Mesendoderm (in vitro differentiated cells): Measurements from ENCODE around the gene ZCCHC7.
"Not testable (repeated sequence)": the region's sequence is repeated elsewhere in the genome, so short reads cannot be mapped to it uniquely, and the experiment has no call there.

ENCODE experiments used
- DNase-seq: peaks from one replicate; pipeline ENCODE4 v3.0.0; 2013
- H2AK5ac ChIP-seq: 2 replicates; pipeline ENCODE4 v1.6.1; 2013; ENCODE audit warnings: low read length, inconsistent platforms
- H2BK120ac ChIP-seq: 2 replicates; pipeline ENCODE4 v1.6.1; 2013; ENCODE audit warnings: low read depth, mild to moderate bottlenecking, low read length, moderate library complexity, mixed read lengths
- H2BK15ac ChIP-seq: replicated peaks from 2 replicates; pipeline ENCODE4 v1.6.1; 2013; ENCODE audit warnings: low read depth, mild to moderate bottlenecking, moderate library complexity
- H2BK5ac ChIP-seq: 2 replicates; pipeline ENCODE4 v1.6.1; 2013; ENCODE audit warnings: low read length, inconsistent platforms
- H3K18ac ChIP-seq: 2 replicates; pipeline ENCODE4 v1.6.1; 2013; ENCODE audit warnings: mild to moderate bottlenecking, low read length, mixed read lengths
- H3K23ac ChIP-seq: one replicate; pipeline ENCODE4 v1.6.1; 2013; ENCODE audit warnings: low read length
- H3K27ac ChIP-seq: 2 replicates; pipeline ENCODE4 v1.5.1; 2013; ENCODE audit warnings: low read depth, mild to moderate bottlenecking, inconsistent platforms, low read length, moderate library complexity
- H3K27me3 ChIP-seq: 2 replicates; pipeline ENCODE4 v1.6.1; 2013; ENCODE audit warnings: low read length, control low read depth, mild to moderate bottlenecking, inconsistent platforms; ENCODE audit not compliant: insufficient read depth, poor library complexity
- H3K36me3 ChIP-seq: 2 replicates; pipeline ENCODE4 v1.6.1; 2013; ENCODE audit warnings: low read length, inconsistent platforms; ENCODE audit not compliant: control insufficient read depth, insufficient read depth
- H3K4ac ChIP-seq: one replicate; pipeline ENCODE4 v1.6.1; 2013; ENCODE audit warnings: low read depth, mild to moderate bottlenecking, low read length, moderate library complexity
- H3K4me1 ChIP-seq: 2 replicates; pipeline ENCODE4 v1.6.1; 2013; ENCODE audit warnings: low read depth, low read length, inconsistent platforms; ENCODE audit not compliant: control insufficient read depth
- H3K4me2 ChIP-seq: 2 replicates; pipeline ENCODE4 v1.6.1; 2013; ENCODE audit warnings: low read length
- H3K4me3 ChIP-seq: 2 replicates; pipeline ENCODE4 v1.5.1; 2013; ENCODE audit warnings: mild to moderate bottlenecking, low read length
- H3K56ac ChIP-seq: one replicate; pipeline ENCODE4 v1.6.1; 2013; ENCODE audit warnings: low read length
- H3K79me1 ChIP-seq: 2 replicates; pipeline ENCODE4 v1.6.1; 2013; ENCODE audit warnings: low read length, inconsistent platforms
- H3K79me2 ChIP-seq: 2 replicates; pipeline ENCODE4 v1.6.1; 2013; ENCODE audit warnings: mild to moderate bottlenecking, low read length; ENCODE audit not compliant: control insufficient read depth, insufficient read depth
- H3K9ac ChIP-seq: 2 replicates; pipeline ENCODE4 v1.6.1; 2013; ENCODE audit warnings: low read length, inconsistent platforms
- H4K5ac ChIP-seq: one replicate; pipeline ENCODE4 v1.6.1; 2013; ENCODE audit warnings: low read length
- H4K8ac ChIP-seq: one replicate; pipeline ENCODE4 v1.6.1; 2013; ENCODE audit warnings: low read depth, mild to moderate bottlenecking, control low read depth, low read length, moderate library complexity
- WGBS: extraction: QIAGEN DNeasy Blood & Tissue Kit; methylation state at CpG from one replicate; pipeline ENCODE4 v1.1.7; 2013; ENCODE audit warnings: low lambda C conversion rate, missing lambda C conversion rate; ENCODE audit not compliant: insufficient coverage; ENCODE audit errors: extremely low coverage; 5-methylcytosine and 5-hydroxymethylcytosine counted together

The ZCCHC7 gene

DNA sequence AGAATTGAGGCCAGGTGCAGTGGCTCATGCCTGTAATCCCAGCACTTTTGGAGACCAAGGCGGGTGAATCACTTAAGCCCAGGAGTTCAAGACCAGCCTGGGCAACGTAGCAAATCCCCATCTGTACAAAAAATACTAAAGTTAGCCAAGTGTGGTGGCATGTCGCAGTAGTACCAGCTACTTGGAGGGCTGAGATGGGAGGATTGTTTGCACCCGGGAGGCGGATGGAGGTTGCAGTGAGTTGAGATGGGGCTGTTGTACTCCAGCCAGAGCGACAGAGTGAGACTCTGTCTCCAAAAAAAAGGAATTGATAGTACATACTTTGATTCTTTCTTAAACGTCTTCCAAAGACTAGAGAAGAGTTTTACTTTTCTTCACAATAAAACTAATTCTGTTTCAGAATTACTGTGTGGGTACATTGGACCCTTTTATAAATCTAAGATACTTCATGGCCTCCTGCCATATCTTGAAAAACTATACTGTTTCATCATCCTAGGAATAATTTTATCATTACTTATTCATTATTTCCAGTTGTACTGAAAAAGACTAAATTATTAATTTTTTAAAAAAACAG, 170.1 kb downstream of the ZCCHC7 start:
- H3K79me1 ChIP-seq = no peaks in the 10 kb centered on the region
- no peaks in the 10 kb centered on the region for H3K36me3 ChIP-seq
- no peak overlapping the region for H3K27ac ChIP-seq
- no peak overlapping the region for H3K9ac ChIP-seq
- no peak overlapping the region for H4K5ac ChIP-seq
- H3K4me1 ChIP-seq = no peaks in the 10 kb centered on the region
- H2BK5ac ChIP-seq = no peak overlapping the region
- H2BK120ac ChIP-seq = no peak overlapping the region
- DNase-seq = no peak
- H3K79me2 ChIP-seq = no peaks in the 10 kb centered on the region
- WGBS = no CpG with 5 or more reads among the region's 7 CpGs
- H3K4me2 ChIP-seq = no peak overlapping the region
- H2BK15ac ChIP-seq = no peak overlapping the region
- H3K27me3 ChIP-seq = no peaks in the 10 kb centered on the region
- H3K23ac ChIP-seq = no peak overlapping the region
- H2AK5ac ChIP-seq = no peak overlapping the region
- H4K8ac ChIP-seq = no peak overlapping the region
- no peak overlapping the region for H3K4ac ChIP-seq
- H3K56ac ChIP-seq = no peak overlapping the region
- H3K4me3 ChIP-seq = no peak overlapping the region
- no peak overlapping the region for H3K18ac ChIP-seq

DNA sequence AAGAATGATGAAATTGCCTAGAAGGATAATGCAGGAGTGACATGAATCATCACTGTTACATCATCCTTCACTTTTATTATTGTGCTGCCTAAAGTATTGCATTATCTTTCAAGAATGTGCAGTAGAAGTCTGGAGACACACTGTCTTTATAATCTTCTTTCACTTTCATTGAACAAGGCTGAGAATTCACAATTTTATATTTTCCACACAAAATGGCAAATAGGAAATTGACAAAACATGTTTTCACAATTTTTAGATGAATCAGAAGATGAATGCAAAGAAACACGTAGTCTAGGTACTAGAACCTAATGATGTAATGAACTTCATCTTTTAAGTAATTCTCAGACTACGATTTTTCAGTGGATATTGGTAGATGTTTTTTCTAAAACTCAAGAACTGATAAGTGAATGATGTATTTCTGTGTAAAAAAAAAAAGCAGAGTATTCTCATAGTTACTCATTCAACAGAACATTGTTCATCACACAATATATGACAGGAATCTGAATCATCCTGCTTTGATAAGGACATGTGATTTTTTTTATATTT, 170.6 kb downstream of the ZCCHC7 start:
- Histone ChIP-seq H3K18ac (no peak overlapping the region), H4K5ac (no peak overlapping the region), H3K56ac (no peak overlapping the region), H3K79me1 (no peaks in the 10 kb centered on the region), H3K23ac (no peak overlapping the region), H3K4me2 (no peak overlapping the region), H3K79me2 (no peaks in the 10 kb centered on the region), H2BK120ac (no peak overlapping the region), H4K8ac (no peak overlapping the region), H2AK5ac (no peak overlapping the region), H3K4me3 (no peak overlapping the region), H2BK5ac (no peak overlapping the region), H3K36me3 (no peaks in the 10 kb centered on the region), H3K9ac (no peak overlapping the region), H3K4ac (no peak overlapping the region), H3K27ac (no peak overlapping the region), H3K4me1 (no peaks in the 10 kb centered on the region), H2BK15ac (no peak overlapping the region), H3K27me3 (no peaks in the 10 kb centered on the region)
- no CpG with 5 or more reads among the region's 2 CpGs for WGBS
- no peak for DNase-seq

DNA sequence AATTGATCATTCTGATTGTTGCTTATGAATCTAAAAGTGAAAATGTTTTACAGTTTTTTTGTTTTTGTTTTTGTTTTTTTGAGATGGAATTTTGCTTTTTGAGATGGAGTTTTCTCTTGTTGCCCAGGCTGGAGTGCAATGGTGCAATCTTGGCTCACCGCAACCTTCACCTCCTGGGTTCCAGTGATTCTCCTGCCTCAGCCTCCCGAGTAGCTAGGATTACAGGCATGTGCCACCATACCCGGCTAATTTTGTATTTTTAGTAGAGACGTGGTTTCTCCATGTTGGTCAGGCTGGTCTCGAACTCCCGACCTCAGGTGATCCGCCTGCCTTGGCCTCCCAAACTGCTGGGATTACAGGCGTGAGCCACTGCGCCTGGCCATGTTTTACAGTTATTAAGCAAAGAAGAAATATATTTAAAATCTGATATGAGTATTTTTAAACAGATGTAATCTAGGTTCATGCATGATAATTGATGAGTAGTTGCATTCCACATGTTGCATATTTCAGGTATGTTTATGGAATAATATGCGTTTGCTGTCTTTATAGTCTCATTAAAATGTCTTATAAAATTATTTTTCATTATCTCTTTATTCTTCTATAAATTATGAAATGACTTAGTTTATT, 171.4 kb downstream of the ZCCHC7 start:
- H3K18ac ChIP-seq, H2BK5ac ChIP-seq, H3K4me3 ChIP-seq, H3K4ac ChIP-seq, H3K27me3 ChIP-seq, H3K23ac ChIP-seq, H3K4me1 ChIP-seq, DNase-seq, H4K5ac ChIP-seq, H2AK5ac ChIP-seq, H3K79me2 ChIP-seq, H3K27ac ChIP-seq, H2BK15ac ChIP-seq, H2BK120ac ChIP-seq, H3K4me2 ChIP-seq, H3K9ac ChIP-seq, H3K56ac ChIP-seq, H3K79me1 ChIP-seq, H4K8ac ChIP-seq, H3K36me3 ChIP-seq: not testable (repeated sequence)
- no CpG with 5 or more reads among the region's 10 CpGs for WGBS

DNA sequence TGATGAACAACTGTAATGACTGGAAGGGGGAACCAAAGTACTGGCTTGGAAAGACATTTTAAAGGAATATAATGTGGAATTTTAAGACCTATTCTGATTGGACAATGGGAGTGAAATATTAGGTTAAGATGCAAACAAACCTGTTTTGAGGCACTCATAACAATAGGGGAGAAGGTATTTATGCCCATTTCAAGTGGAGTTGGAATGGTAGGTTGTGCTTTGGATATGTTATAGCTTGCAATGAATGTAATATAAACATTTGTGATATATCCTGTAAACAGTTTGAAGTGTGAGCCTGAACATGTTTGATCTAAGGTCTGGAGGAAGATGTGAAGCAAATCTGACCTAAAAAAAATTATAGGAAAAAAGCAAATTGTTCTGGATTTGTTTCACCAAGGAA, 172.5 kb downstream of the ZCCHC7 start:
- H3K18ac ChIP-seq = no peak overlapping the region
- H3K4ac ChIP-seq = no peak overlapping the region
- H4K8ac ChIP-seq = no peak overlapping the region
- H3K23ac ChIP-seq = no peak overlapping the region
- H2BK120ac ChIP-seq = no peak overlapping the region
- H3K4me3 ChIP-seq = no peak overlapping the region
- no peaks in the 10 kb centered on the region for H3K4me1 ChIP-seq
- no peak for DNase-seq
- no peaks in the 10 kb centered on the region for H3K79me2 ChIP-seq
- no peak overlapping the region for H4K5ac ChIP-seq
- no peak overlapping the region for H3K4me2 ChIP-seq
- H2BK5ac ChIP-seq = no peak overlapping the region
- H3K79me1 ChIP-seq = no peaks in the 10 kb centered on the region
- H3K56ac ChIP-seq = no peak overlapping the region
- no peak overlapping the region for H3K27ac ChIP-seq
- no peaks in the 10 kb centered on the region for H3K36me3 ChIP-seq
- H3K27me3 ChIP-seq = no peaks in the 10 kb centered on the region
- no peak overlapping the region for H2AK5ac ChIP-seq
- no peak overlapping the region for H2BK15ac ChIP-seq
- H3K9ac ChIP-seq = no peak overlapping the region

DNA sequence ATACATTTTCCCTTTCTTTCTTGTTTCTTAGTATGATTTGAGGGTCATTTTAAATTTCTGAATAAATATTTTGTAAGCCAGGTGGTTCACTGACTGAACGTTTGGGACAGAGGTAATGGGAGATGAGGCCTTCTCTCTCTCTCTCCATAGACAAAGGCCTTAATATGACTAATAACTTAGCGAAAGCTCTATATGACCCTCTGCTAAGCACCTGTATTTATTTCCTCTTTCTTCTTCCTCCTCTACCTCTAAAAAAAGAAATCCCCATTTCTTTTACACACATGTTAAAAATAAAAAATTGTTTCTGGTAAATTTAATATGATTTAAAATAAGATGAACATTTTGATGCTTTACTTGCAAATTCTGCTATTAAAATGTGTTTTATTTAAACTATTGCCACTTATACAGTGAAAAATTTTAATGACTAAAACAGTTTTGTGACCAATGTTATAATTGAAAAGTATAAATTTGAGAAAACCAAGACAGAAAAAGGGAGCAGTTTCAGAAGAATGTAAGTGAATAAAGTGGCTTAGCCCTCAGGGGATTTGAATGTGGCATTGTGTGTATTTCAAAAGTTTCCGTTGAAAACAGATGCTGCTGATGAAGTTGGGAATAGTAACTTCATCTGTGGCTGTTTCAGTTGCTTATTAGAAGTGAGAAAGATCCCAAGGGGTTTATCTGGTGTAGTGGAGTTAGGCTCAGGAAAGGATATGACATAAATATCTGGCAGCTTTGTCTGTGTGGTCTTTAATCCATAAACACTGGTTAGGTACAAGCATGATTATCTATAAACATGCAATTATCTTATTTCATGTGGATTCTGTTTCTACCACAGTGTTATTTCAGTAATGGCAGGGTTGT, 173.5 kb downstream of the ZCCHC7 start:
- Histone ChIP-seq H3K4me3 (no peak overlapping the region), H3K9ac (no peak overlapping the region), H2BK120ac (no peak overlapping the region), H3K23ac (no peak overlapping the region), H4K5ac (no peak overlapping the region), H3K36me3 (no peaks in the 10 kb centered on the region), H4K8ac (no peak overlapping the region), H3K79me1 (no peaks in the 10 kb centered on the region), H3K27me3 (no peaks in the 10 kb centered on the region), H3K4me2 (no peak overlapping the region), H3K18ac (no peak overlapping the region), H3K4me1 (no peaks in the 10 kb centered on the region), H2BK15ac (no peak overlapping the region), H3K27ac (no peak overlapping the region), H3K79me2 (no peaks in the 10 kb centered on the region), H2BK5ac (no peak overlapping the region), H2AK5ac (no peak overlapping the region), H3K56ac (no peak overlapping the region), H3K4ac (no peak overlapping the region)
- WGBS = no CpG with 5 or more reads among the region's 3 CpGs
- peak; percentile 42 for DNase-seq
